IMR-90 (cell line): ENCODE results near the gene C1GALT1. TPM values are rescaled to one million over a fixed set of nuclear protein-coding genes. Genes with fewer than 3 reads are reported as not detected.
A peak's percentile ranks its signal among the peaks of the same experiment; 100 is the strongest.

Source experiments
- ATAC-seq: fragments of 200-7000 bp; cut with Tn5 transposase; 2 replicates; pipeline ENCODE4 v1.9.1; 2020; ENCODE audit warnings: low read depth, mild to moderate bottlenecking, moderate library complexity
- BruUV-seq: library from RNA; stranded (reverse); fragments of 400-500 nt; replicated peaks from 2 replicates; lab custom pipeline; 2021; lab: Mats Ljungman, UMichigan
- CTCF ChIA-PET: fragments of 300-600 bp; formaldehyde crosslinking; extraction: SDS; loops from one replicate; lab custom pipeline; 2021; ENCODE audit warnings: antibody characterized with exemption; lab: Yijun Ruan, JAX
- POLR2A ChIA-PET: fragments of 300-600 bp; sonication (Branson Sonifier 250); formaldehyde crosslinking; loops from one replicate; lab custom pipeline; 2022; ENCODE audit warnings: antibody characterized with exemption; ENCODE audit not compliant: unreplicated experiment; lab: Charles Lee
- DNase-seq: peaks from one replicate; pipeline ENCODE4 v3.0.0; 2013
- H2AFZ ChIP-seq: replicated peaks from 2 replicates; pipeline ENCODE3; 2013; ENCODE audit warnings: low read length, mild to moderate bottlenecking; ENCODE audit not compliant: poor library complexity
- H2AK5ac ChIP-seq: 2 replicates; pipeline ENCODE4 v1.6.1; 2013; ENCODE audit warnings: low read depth, low read length, inconsistent platforms
- H2AK9ac ChIP-seq: replicated peaks from 2 replicates; pipeline ENCODE3; 2013; ENCODE audit warnings: mild to moderate bottlenecking, low read depth, low read length, moderate library complexity; ENCODE audit not compliant: poor library complexity
- H2BK120ac ChIP-seq: 2 replicates; pipeline ENCODE4 v1.6.1; 2013; ENCODE audit warnings: low read depth, low read length, inconsistent platforms
- H2BK15ac ChIP-seq: 3 replicates; pipeline ENCODE4 v1.6.1; 2013; ENCODE audit warnings: low read depth, low read length, inconsistent platforms
- H2BK20ac ChIP-seq: 2 replicates; pipeline ENCODE4 v1.6.1; 2013; ENCODE audit warnings: low read depth, mild to moderate bottlenecking, inconsistent platforms, low read length, moderate library complexity
- H2BK5ac ChIP-seq: 2 replicates; pipeline ENCODE4 v1.6.1; 2013; ENCODE audit warnings: mild to moderate bottlenecking, low read depth, low read length, inconsistent platforms; ENCODE audit not compliant: poor library complexity, severe bottlenecking
- H3K14ac ChIP-seq: replicated peaks from 2 replicates; pipeline ENCODE4 v1.6.1; 2013; ENCODE audit warnings: low read depth, low read length, inconsistent platforms
- H3K18ac ChIP-seq: 2 replicates; pipeline ENCODE4 v1.6.1; 2013; ENCODE audit warnings: low read depth, low read length, control low read depth
- H3K23ac ChIP-seq: 2 replicates; pipeline ENCODE4 v1.6.1; 2013; ENCODE audit warnings: low read depth, low read length, inconsistent platforms
- H3K27ac ChIP-seq: 2 replicates; pipeline ENCODE4 v1.5.1; 2013; ENCODE audit warnings: mild to moderate bottlenecking, control low read depth, low read length; ENCODE audit not compliant: insufficient read depth
- H3K27me3 ChIP-seq: 2 replicates; pipeline ENCODE4 v1.6.1; 2013; ENCODE audit warnings: low read length; ENCODE audit not compliant: control insufficient read depth, insufficient read depth
- H3K36me3 ChIP-seq: 2 replicates; pipeline ENCODE4 v1.6.1; 2013; ENCODE audit warnings: low read length, mixed read lengths; ENCODE audit not compliant: control insufficient read depth, insufficient read depth
- H3K4ac ChIP-seq: 2 replicates; pipeline ENCODE4 v1.6.1; 2013; ENCODE audit warnings: low read depth, low read length, inconsistent platforms
- H3K4me1 ChIP-seq: 2 replicates; pipeline ENCODE4 v1.6.1; 2013; ENCODE audit warnings: low read length, mixed read lengths; ENCODE audit not compliant: control insufficient read depth, insufficient read depth
- H3K4me2 ChIP-seq: 2 replicates; pipeline ENCODE4 v1.6.1; 2013; ENCODE audit warnings: low read depth, mild to moderate bottlenecking, control low read depth, low read length, moderate library complexity
- H3K4me3 ChIP-seq: 2 replicates; pipeline ENCODE4 v1.5.1; 2013; ENCODE audit warnings: low read depth, mild to moderate bottlenecking, control low read depth, low read length, moderate library complexity; ENCODE audit not compliant: insufficient read depth
- H3K56ac ChIP-seq: 2 replicates; pipeline ENCODE4 v1.6.1; 2013; ENCODE audit warnings: low read length, inconsistent platforms; ENCODE audit not compliant: insufficient read depth; ENCODE audit errors: extremely low read depth
- H3K79me1 ChIP-seq, 2 experiments: 2 replicates each; pipeline ENCODE4 v1.6.1; 2013; ENCODE audit warnings: low read length in 2 of 2, inconsistent platforms in 1 of 2, low read depth in 1 of 2
- H3K9ac ChIP-seq: 2 replicates; pipeline ENCODE4 v1.6.1; 2013; ENCODE audit warnings: low read depth, low read length, control low read depth
- H3K9me1 ChIP-seq: 2 replicates; pipeline ENCODE4 v1.6.1; 2013; ENCODE audit warnings: low read length, inconsistent platforms; ENCODE audit not compliant: insufficient read depth
- H3K9me3 ChIP-seq: 2 replicates; pipeline ENCODE4 v1.6.1; 2013; ENCODE audit warnings: low read length; ENCODE audit not compliant: control insufficient read depth, insufficient read depth
- H4K20me1 ChIP-seq: 2 replicates; pipeline ENCODE4 v1.6.1; 2013; ENCODE audit warnings: low read length, inconsistent platforms; ENCODE audit not compliant: insufficient read depth
- H4K5ac ChIP-seq: 2 replicates; pipeline ENCODE4 v1.6.1; 2013; ENCODE audit warnings: mild to moderate bottlenecking, low read depth, low read length, control low read depth
- H4K8ac ChIP-seq, 2 experiments: 2 replicates each; pipeline ENCODE4 v1.6.1; 2013; ENCODE audit warnings: low read depth in 2 of 2, low read length in 2 of 2, control low read depth in 1 of 2, inconsistent platforms in 1 of 2
- H4K91ac ChIP-seq: 2 replicates; pipeline ENCODE4 v1.6.1; 2013; ENCODE audit warnings: low read depth, low read length, inconsistent platforms; ENCODE audit not compliant: insufficient read depth
- BHLHE40 ChIP-seq: fragments of 150-350 bp; IDR thresholded peaks from 2 replicates; pipeline ENCODE4 v1.6.1; 2016; ENCODE audit warnings: mild to moderate bottlenecking, low read depth, low read length
- CTCF ChIP-seq: conservative IDR thresholded peaks from 2 replicates; pipeline ENCODE4 v1.5.1; 2012; ENCODE audit warnings: mild to moderate bottlenecking, low read depth, low read length, improper control_type of control experiment
- FOS ChIP-seq: fragments of 150-350 bp; IDR thresholded peaks from 2 replicates; pipeline ENCODE4 v1.6.1; 2016; ENCODE audit warnings: low read depth, low read length
- MXI1 ChIP-seq: IDR thresholded peaks from 2 replicates; pipeline ENCODE4 v1.6.1; 2012; ENCODE audit warnings: low read depth, mild to moderate bottlenecking, low read length, moderate library complexity, borderline replicate concordance
- USF2 ChIP-seq: fragments of 150-350 bp; IDR thresholded peaks from 2 replicates; pipeline ENCODE4 v1.6.1; 2017; ENCODE audit warnings: mild to moderate bottlenecking, antibody characterized with exemption, low read length, low read depth
- dilution Hi-C: fragments of 300-500 bp; cut with HindIII; formaldehyde crosslinking; loops from one replicate; pipeline ENCODE4 v1.14.3; 2018; ENCODE audit warnings: low sequenced_read_pairs; ENCODE audit not compliant: unreplicated experiment
- in situ Hi-C: fragments of 300-500 bp; cut with MboI; formaldehyde crosslinking; loops from 3 replicates; pipeline ENCODE4 v1.14.3; 2019; ENCODE audit warnings: low sequenced_read_pairs, inconsistent platforms, mixed read lengths
- intact Hi-C: fragments of 100-400 bp; cut with micrococcal nuclease; formaldehyde crosslinking; loops from 2 replicates; pipeline ENCODE4 v1.10.0; 2022
- polyA plus RNA-seq, 3 experiments: library from polyadenylated mRNA; depleted of rRNA; stranded (reverse); fragments of >200 nt; gene quantifications; 2 replicates each; pipeline ENCODE4 v1.2.3, GENCODE V29; 2012; ENCODE audit warnings: low replicate concordance in 1 of 3
- total RNA-seq: library from RNA; depleted of rRNA; stranded (reverse); fragments of >200 nt; gene quantifications from 2 replicates; pipeline ENCODE4 v1.2.3, GENCODE V29; 2012

C1GALT1 gene
- total and polyA plus RNA-seq, 2 of the 4 experiments (the other 2 are of a cell fraction), result 11.6 to 12.2 TPM

GRCh38 chr7:7157177-7157886 lies 25.0 kb upstream of the C1GALT1 start (continued):
- TF ChIP-seq CTCF, result no peak

- no peak overlapping the region for H3K9ac ChIP-seq
- H4K8ac ChIP-seq, result peak overlapping the region in 1 of 2 experiments; percentile 68; a peak in 1 of 4 replicates
- H3K4me3 ChIP-seq, result peak overlapping the region; percentile 4; the same call in 1 of the 2 replicates
- dilution Hi-C loops (no loop called here), in situ Hi-C loops (no loop called here), intact Hi-C loops (no loop called here)
- H2BK5ac ChIP-seq, result peak overlapping the region; percentile 64
- POLR2A ChIA-PET, result no interaction called here
- H4K5ac ChIP-seq, result no peak overlapping the region
- H4K20me1 ChIP-seq, result no peaks in the 10 kb centered on the region
- ATAC-seq, result peak; percentile 80
- no peak overlapping the region for H3K27ac ChIP-seq
- no TSS peak for BruUV-seq
- H2AK9ac ChIP-seq, result no peak overlapping the region
- H3K36me3 ChIP-seq, result no peaks in the 10 kb centered on the region
- H3K23ac ChIP-seq, result no peak overlapping the region
- peak overlapping the region; percentile 67 for H3K4me2 ChIP-seq
- DNase-seq, result peak; percentile 53
- peak overlapping the region; percentile 32; the same call in 1 of the 2 replicates for H2BK20ac ChIP-seq
- no peaks in the 10 kb centered on the region for H3K79me1 ChIP-seq
- no peaks in the 10 kb centered on the region for H3K4me1 ChIP-seq
- H3K56ac ChIP-seq, result no peak overlapping the region
- no peaks in the 10 kb centered on the region for H3K9me1 ChIP-seq
- TF ChIP-seq BHLHE40, result peak; percentile 19; the same call in 1 of the 2 replicates
- no peak for TF ChIP-seq MXI1
- no peak for TF ChIP-seq FOS
- TF ChIP-seq USF2, result peak; percentile 68; the same call in 1 of the 2 replicates
- no peaks in the 10 kb centered on the region for H3K9me3 ChIP-seq
- H3K27me3 ChIP-seq, result no peaks in the 10 kb centered on the region
- no peak overlapping the region for H2AK5ac ChIP-seq
- H2BK120ac ChIP-seq, result peak overlapping the region; percentile 28; the same call in 1 of the 2 replicates
- peak overlapping the region; percentile 73; the same call in 1 of the 2 replicates for H3K18ac ChIP-seq
- peak overlapping the region; percentile 48; the same call in 1 of the 2 replicates for H3K14ac ChIP-seq
- no peak overlapping the region; the same call in 1 of the 2 replicates for H3K4ac ChIP-seq
- H2BK15ac ChIP-seq, result no peak overlapping the region
- no peak overlapping the region for H2AFZ ChIP-seq
- H4K91ac ChIP-seq, result no peak overlapping the region
- CTCF ChIA-PET, result no interaction called here
Measured at GRCh38 chr7:7157887-7158271, 24.5 kb upstream of the C1GALT1 start.
